Keratinocyte (primary cell): ENCODE data around the gene CCND2.

ENCODE experiments used
- CTCF ChIP-seq, 3 experiments: IDR thresholded peaks in 1 of 3; conservative IDR thresholded peaks in 1 of 3; optimal IDR thresholded peaks in 1 of 3; 2 replicates in 2 of 3; 3 replicates in 1 of 3; pipeline versions ENCODE3 to v1.5.1; 2011; ENCODE audit warnings: low read length in 3 of 3, mild to moderate bottlenecking in 3 of 3, moderate library complexity in 2 of 3, control low read depth in 1 of 3, inconsistent platforms in 1 of 3; ENCODE audit not compliant: insufficient read depth in 2 of 3; ENCODE audit errors: extremely low read depth in 1 of 3
- EZH2 ChIP-seq: IDR thresholded peaks from one replicate; pipeline ENCODE4 v1.6.1; 2012; ENCODE audit warnings: inconsistent platforms, mild to moderate bottlenecking, low read length, moderate library complexity

GRCh38 chr12:4300883-4301282 lies 27.3 kb downstream of the CCND2 start:
- TF ChIP-seq CTCF (optimal IDR thresholded peaks at IDR 0.05 in 1 of 3, IDR thresholded peaks at IDR 0.05 in 1 of 3, conservative IDR thresholded peaks at IDR 0.05 in 1 of 3; ENCODE audit: extremely low read depth in 1 of 3, insufficient read depth in 2 of 3, low read length in 3 of 3) (no peak), EZH2 (no peak)
